Measurements from ENCODE around the gene SSBP2.

SSBP2 gene

GRCh38 chr5:81766611-81767010, 15.7 kb upstream of the SSBP2 start:
- DNase-seq (ENCODE audit: low spot score): no peak

GRCh38 chr5:81763294-81763928, 12.5 kb upstream of the SSBP2 start:
- no peak for DNase-seq (ENCODE audit: low spot score)

- DNase-seq (ENCODE audit: low spot score): no peak
Measured at GRCh38 chr5:81762853-81763252, 12.0 kb upstream of the SSBP2 start.

- DNase-seq (ENCODE audit: low spot score): no peak
Measured at GRCh38 chr5:81762401-81762800, 11.5 kb upstream of the SSBP2 start.

- no peak for DNase-seq (ENCODE audit: low spot score)
Measured at GRCh38 chr5:81761970-81762369, 11.1 kb upstream of the SSBP2 start.

GRCh38 chr5:81761270-81761669, 10.4 kb upstream of the SSBP2 start:
- DNase-seq (ENCODE audit: low spot score): no peak

GRCh38 chr5:81760521-81760920, 9.6 kb upstream of the SSBP2 start:
- DNase-seq (ENCODE audit: low spot score): no peak

- no peak for DNase-seq (ENCODE audit: low spot score)
Measured at GRCh38 chr5:81759632-81760005, 8.7 kb upstream of the SSBP2 start.

- DNase-seq (ENCODE audit: low spot score): no peak
Measured at GRCh38 chr5:81757404-81757803, 6.5 kb upstream of the SSBP2 start.

- no peak for DNase-seq (ENCODE audit: low spot score)
Measured at GRCh38 chr5:81756016-81756415, 5.1 kb upstream of the SSBP2 start.

GRCh38 chr5:81755320-81755719, 4.4 kb upstream of the SSBP2 start:
- peak; percentile 24 for DNase-seq (ENCODE audit: low spot score)

- peak; percentile 82 for DNase-seq (ENCODE audit: low spot score)
Measured at GRCh38 chr5:81754621-81755020, 3.7 kb upstream of the SSBP2 start.

GRCh38 chr5:81753429-81753828, 2.5 kb upstream of the SSBP2 start:
- peak; percentile 12 for DNase-seq (ENCODE audit: low spot score)

- no peak for DNase-seq (ENCODE audit: low spot score)
Measured at GRCh38 chr5:81752644-81752963, 1.7 kb upstream of the SSBP2 start.

- peak; percentile 19 for DNase-seq (ENCODE audit: low spot score)
Measured at GRCh38 chr5:81751836-81752643, 1.1 kb upstream of the SSBP2 start.

GRCh38 chr5:81750308-81751008, 439 bp downstream of the SSBP2 start:
- peak; percentile 55 for DNase-seq (ENCODE audit: low spot score)

GRCh38 chr5:81749561-81750307, 1.2 kb downstream of the SSBP2 start:
- DNase-seq (ENCODE audit: low spot score): peak; percentile 17

- DNase-seq (ENCODE audit: low spot score): no peak
Measured at GRCh38 chr5:81749192-81749560, 1.7 kb downstream of the SSBP2 start.

- DNase-seq (ENCODE audit: low spot score): no peak
Measured at GRCh38 chr5:81748556-81748955, 2.3 kb downstream of the SSBP2 start.

GRCh38 chr5:81747030-81747429, 3.9 kb downstream of the SSBP2 start:
- DNase-seq (ENCODE audit: low spot score): no peak

- no peak for DNase-seq (ENCODE audit: low spot score)
Measured at GRCh38 chr5:81740758-81741157, 10.1 kb downstream of the SSBP2 start.

- DNase-seq (ENCODE audit: low spot score): no peak
Measured at GRCh38 chr5:81739291-81739690, 11.6 kb downstream of the SSBP2 start.

GRCh38 chr5:81729276-81729675, 21.6 kb downstream of the SSBP2 start:
- DNase-seq (ENCODE audit: low spot score): no peak

Measured in hematopoietic multipotent progenitor cell treated with erythropoietin and hydrocortisone succinate and interleukin-3 and kit ligand, for 15 days (in vitro differentiated cells).